ENCODE measurements around the gene ADM5. TPM values are rescaled to one million over a fixed set of nuclear protein-coding genes. Genes with fewer than 3 reads are reported as not detected.

ADM5 gene
- total RNA-seq, 3 donors from 2014 or later: 1.3 to 2.9 (median 1.4) TPM

DNA sequence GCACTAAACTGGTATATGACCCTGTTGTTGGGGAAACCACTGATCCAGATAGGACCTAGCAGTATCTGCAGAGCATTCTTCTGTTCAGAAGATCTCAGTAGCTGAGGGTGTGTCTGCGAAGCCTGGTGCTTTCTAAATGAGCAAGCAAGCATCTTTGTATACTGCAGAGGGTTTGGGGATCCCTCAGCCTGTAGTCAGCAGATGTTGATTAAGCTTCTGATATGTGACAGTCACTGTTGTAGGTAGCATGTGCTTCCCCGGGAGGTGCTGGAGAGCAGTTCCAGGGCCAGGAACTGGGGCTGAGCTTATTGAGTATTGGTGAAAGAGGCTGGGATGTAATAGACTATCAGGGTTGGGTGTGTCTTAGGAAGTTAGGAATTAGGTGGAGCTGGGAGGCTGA, 45.9 kb upstream of the ADM5 start:
- H3K4me3 ChIP-seq: peak overlapping the region in 1 of 3 donors; percentile 98
- no peak overlapping the region for H3K27ac ChIP-seq
- intact Hi-C loops (cut with DNase I; ENCODE audit: low total_unique reads): no loop called here
- TF ChIP-seq POLR2A (IDR thresholded peaks at IDR 0.05) (no peak), POLR2AphosphoS5 (IDR thresholded peaks at IDR 0.05) (no peak)
- TF ChIP-seq, protein P1, sequence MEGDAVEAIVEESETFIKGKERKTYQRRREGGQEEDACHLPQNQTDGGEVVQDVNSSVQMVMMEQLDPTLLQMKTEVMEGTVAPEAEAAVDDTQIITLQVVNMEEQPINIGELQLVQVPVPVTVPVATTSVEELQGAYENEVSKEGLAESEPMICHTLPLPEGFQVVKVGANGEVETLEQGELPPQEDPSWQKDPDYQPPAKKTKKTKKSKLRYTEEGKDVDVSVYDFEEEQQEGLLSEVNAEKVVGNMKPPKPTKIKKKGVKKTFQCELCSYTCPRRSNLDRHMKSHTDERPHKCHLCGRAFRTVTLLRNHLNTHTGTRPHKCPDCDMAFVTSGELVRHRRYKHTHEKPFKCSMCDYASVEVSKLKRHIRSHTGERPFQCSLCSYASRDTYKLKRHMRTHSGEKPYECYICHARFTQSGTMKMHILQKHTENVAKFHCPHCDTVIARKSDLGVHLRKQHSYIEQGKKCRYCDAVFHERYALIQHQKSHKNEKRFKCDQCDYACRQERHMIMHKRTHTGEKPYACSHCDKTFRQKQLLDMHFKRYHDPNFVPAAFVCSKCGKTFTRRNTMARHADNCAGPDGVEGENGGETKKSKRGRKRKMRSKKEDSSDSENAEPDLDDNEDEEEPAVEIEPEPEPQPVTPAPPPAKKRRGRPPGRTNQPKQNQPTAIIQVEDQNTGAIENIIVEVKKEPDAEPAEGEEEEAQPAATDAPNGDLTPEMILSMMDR (IDR thresholded peaks at IDR 0.05): no peak
- no peak for DNase-seq (ENCODE audit: low spot score in 2 of 2)
- peaks cover 2 to 18% of the 10 kb centered on the region in 2 donors for H3K4me1 ChIP-seq
- no peaks in the 10 kb centered on the region for H3K27me3 ChIP-seq
- H3K9me3 ChIP-seq: no peaks in the 10 kb centered on the region
- no peaks in the 10 kb centered on the region for H3K36me3 ChIP-seq

DNA sequence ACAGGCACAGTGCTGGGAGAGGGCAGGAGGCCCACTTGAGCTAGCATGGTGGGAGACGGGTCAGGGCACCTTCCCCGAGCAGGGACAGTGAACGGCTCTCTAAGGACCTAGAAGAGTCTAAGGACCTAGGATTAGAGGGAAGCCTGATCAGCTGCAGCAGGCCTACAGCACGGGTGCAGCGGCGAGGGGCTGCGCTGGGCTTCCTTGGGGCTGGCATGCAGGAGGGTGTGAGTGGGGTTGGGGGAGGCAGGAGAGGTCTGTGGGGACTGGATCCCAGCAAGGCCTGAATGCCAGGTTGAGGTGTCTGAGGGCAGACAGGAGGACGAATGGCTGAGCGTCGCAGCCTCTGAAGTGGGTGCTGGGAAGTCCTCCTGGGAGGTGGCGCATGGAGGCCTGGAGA, 43.8 kb upstream of the ADM5 start:
- Histone ChIP-seq H3K36me3 (no peaks in the 10 kb centered on the region), H3K27me3 (no peaks in the 10 kb centered on the region), H3K4me1 (peaks cover 0 to 14% of the 10 kb centered on the region in 2 donors), H3K4me3 (no peak overlapping the region), H3K27ac (no peak overlapping the region), H3K9me3 (no peaks in the 10 kb centered on the region)
- intact Hi-C loops (cut with DNase I; ENCODE audit: low total_unique reads): no loop called here
- no peak for DNase-seq (ENCODE audit: low spot score in 2 of 2)
- TF ChIP-seq, protein P1 (IDR thresholded peaks at IDR 0.05): no peak
- TF ChIP-seq POLR2AphosphoS5 (IDR thresholded peaks at IDR 0.05): no peak
- no peak for TF ChIP-seq POLR2A (IDR thresholded peaks at IDR 0.05)

DNA sequence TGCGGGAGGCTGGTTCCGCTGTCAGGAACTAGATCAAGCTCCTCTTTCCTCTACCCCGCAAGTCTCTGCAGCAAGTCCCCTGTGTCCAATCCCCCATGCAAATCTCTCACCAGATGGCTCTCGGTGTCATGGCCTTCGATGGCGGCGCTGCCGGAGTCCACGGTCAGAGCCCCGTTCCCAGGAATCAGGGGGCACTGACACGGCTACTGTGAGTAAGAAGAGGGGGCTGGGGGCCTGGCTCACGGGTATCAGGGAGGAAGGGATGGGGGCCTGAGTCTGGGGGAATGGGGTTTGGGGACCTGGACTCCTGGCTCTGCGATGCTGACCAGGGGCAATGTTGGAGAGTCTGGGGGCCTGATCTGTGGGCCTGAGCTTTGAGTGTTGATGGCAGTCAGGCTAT, 43.4 kb upstream of the ADM5 start:
- peaks cover 0 to 14% of the 10 kb centered on the region in 2 donors for H3K4me1 ChIP-seq
- TF ChIP-seq, protein P1 (IDR thresholded peaks at IDR 0.05): no peak
- TF ChIP-seq POLR2A (IDR thresholded peaks at IDR 0.05) (no peak), POLR2AphosphoS5 (IDR thresholded peaks at IDR 0.05) (no peak)
- intact Hi-C loops (cut with DNase I; ENCODE audit: low total_unique reads): no loop called here
- no peak overlapping the region for H3K27ac ChIP-seq
- H3K36me3 ChIP-seq: no peaks in the 10 kb centered on the region
- H3K4me3 ChIP-seq: no peak overlapping the region
- DNase-seq (ENCODE audit: low spot score in 2 of 2): no peak
- H3K27me3 ChIP-seq: no peaks in the 10 kb centered on the region
- H3K9me3 ChIP-seq: no peaks in the 10 kb centered on the region

DNA sequence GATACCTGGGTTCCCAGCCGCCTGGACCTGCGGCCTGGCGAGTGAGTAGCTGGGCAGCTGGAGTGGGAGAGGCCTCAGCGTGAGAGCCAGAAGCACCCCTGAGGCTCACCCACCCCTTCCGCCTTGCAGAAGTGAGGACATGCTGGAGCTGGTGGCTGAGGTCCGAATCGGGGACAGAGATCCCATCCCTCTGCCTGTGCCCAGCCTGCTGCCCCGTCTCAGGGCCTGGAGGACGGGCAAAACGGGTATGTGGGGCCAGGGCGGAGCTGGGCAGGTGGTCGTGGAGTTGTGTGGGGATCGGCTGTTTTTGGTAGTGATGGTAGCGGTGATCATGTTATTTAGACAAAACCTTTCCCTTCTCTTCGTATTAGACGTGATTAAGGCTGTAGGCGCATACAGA, 42.8 kb upstream of the ADM5 start:
- intact Hi-C loops (cut with DNase I; ENCODE audit: low total_unique reads): no loop called here

DNA sequence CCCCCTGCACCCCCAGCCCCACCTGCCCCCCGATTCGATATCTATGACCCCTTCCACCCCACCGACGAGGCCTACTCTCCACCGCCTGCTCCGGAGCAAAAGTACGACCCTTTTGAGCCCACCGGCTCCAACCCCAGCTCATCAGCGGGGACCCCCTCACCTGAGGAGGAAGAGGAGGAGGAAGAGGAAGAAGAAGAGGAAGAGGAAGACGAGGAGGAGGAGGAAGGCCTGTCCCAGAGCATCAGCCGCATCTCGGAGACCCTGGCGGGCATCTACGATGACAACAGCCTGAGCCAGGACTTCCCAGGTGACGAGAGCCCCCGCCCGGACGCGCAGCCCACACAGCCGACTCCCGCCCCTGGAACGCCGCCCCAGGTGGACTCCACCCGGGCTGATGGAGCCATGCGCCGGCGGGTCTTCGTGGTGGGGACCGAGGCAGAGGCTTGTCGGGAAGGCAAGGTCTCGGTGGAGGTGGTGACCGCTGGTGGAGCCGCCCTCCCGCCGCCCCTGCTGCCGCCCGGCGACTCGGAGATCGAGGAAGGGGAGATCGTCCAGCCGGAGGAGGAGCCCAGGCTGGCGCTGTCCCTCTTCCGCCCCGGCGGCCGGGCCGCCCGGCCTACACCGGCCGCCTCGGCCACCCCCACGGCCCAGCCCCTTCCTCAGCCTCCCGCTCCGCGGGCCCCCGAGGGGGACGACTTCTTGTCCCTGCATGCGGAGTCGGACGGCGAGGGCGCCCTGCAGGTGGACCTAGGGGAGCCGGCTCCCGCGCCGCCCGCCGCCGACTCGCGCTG, 38.2 kb upstream of the ADM5 start:
- Histone ChIP-seq H3K4me3 (no peak overlapping the region), H3K27me3 (no peaks in the 10 kb centered on the region), H3K36me3 (peaks cover 16% of the 10 kb centered on the region), H3K9me3 (no peaks in the 10 kb centered on the region), H3K4me1 (no peaks in the 10 kb centered on the region), H3K27ac (no peak overlapping the region)
- TF ChIP-seq POLR2A (IDR thresholded peaks at IDR 0.05): no peak
- no peak for TF ChIP-seq POLR2AphosphoS5 (IDR thresholded peaks at IDR 0.05)
- TF ChIP-seq, protein P1 (IDR thresholded peaks at IDR 0.05): no peak
- intact Hi-C loops (cut with DNase I; ENCODE audit: low total_unique reads): no loop called here
- DNase-seq (ENCODE audit: low spot score in 2 of 2): no peak

More for the DNA sequence above, 42.8 kb upstream of the ADM5 start:
- Histone ChIP-seq H3K4me1 (peaks cover 0 to 14% of the 10 kb centered on the region in 2 donors), H3K9me3 (no peaks in the 10 kb centered on the region), H3K4me3 (no peak overlapping the region), H3K27ac (no peak overlapping the region), H3K36me3 (no peaks in the 10 kb centered on the region), H3K27me3 (no peaks in the 10 kb centered on the region)
- TF ChIP-seq POLR2A (IDR thresholded peaks at IDR 0.05) (no peak), POLR2AphosphoS5 (IDR thresholded peaks at IDR 0.05) (no peak)
- TF ChIP-seq, protein P1 (IDR thresholded peaks at IDR 0.05): no peak
- DNase-seq (ENCODE audit: low spot score in 2 of 2): no peak
